GM21423 (cell line): ENCODE data around the gene GAS1.

Experiments used
- ATAC-seq: cut with Tn5 transposase; IDR thresholded peaks from one replicate; pipeline ENCODE4 v1.9.1; 2021; ENCODE audit warnings: mild to moderate bottlenecking, moderate library complexity; ENCODE audit not compliant: unreplicated experiment

Gene GAS1

GRCh38 chr9:86965636-86966395, 18.5 kb upstream of the GAS1 start:
- ATAC-seq = no peak

DNA sequence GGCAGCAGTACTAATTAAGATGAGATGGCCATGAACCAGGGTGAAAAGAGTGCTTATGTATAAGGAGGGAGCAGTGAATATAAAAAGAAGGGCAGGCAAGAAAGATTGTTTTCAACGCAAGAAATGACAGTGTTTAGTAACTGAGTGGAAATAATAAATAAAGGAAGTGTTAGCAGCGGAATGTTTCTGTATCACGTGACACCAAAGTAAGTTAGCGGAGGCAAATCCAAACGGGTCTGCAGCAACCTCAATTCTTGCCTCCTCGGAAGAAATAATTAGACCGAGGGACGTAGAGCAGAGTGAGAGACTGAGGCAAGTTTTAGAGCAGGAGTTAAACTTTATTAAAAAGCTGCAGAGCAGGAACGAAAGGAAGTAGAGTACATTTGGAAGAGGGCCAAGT, 15.4 kb upstream of the GAS1 start:
- ATAC-seq = no peak

DNA sequence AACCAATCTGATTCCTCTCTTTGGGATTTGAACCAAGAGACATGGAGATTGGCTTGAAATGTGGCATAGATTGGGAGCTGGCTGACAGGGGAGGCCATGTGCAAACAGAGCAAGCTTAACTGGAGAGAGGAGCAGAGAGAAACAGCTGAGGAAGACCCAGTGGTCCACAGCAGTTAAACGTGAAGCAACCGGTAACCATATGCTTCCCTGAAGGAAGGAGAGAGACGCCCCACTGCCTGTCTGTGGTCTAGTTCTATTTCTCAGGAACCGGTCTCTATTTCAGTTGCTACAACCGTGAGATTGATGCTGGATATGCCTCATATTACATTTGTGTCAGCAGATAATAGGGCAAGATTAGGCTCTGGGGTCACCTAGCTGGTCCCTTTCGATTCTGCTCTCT, 13.6 kb upstream of the GAS1 start:
- ATAC-seq = no peak

GRCh38 chr9:86958203-86958602, 10.9 kb upstream of the GAS1 start:
- no peak for ATAC-seq

- no peak for ATAC-seq
These were observed 8.3 kb upstream of the GAS1 start for GRCh38 chr9:86955561-86955960.

DNA sequence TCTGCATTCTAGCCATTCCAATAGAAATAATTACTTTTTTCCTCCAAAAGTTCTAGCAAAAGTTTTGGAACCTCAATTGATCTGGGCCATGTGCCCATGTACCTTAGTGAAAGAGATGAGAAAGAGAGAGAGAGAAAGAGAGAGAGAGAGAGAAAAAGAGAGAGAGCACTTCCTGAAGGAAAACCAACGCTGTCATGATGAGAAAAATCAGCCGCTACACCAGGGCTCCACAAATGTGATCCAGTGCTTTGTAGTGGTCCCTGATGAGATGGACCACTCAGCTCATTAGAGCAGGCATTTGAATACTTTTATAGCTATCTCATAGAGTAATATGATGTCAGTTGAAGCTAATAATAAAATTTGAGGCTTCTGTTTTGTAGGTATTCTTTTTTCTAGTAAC, 7.7 kb upstream of the GAS1 start:
- no peak for ATAC-seq

GRCh38 chr9:86953181-86953580, 5.9 kb upstream of the GAS1 start:
- no peak for ATAC-seq

DNA sequence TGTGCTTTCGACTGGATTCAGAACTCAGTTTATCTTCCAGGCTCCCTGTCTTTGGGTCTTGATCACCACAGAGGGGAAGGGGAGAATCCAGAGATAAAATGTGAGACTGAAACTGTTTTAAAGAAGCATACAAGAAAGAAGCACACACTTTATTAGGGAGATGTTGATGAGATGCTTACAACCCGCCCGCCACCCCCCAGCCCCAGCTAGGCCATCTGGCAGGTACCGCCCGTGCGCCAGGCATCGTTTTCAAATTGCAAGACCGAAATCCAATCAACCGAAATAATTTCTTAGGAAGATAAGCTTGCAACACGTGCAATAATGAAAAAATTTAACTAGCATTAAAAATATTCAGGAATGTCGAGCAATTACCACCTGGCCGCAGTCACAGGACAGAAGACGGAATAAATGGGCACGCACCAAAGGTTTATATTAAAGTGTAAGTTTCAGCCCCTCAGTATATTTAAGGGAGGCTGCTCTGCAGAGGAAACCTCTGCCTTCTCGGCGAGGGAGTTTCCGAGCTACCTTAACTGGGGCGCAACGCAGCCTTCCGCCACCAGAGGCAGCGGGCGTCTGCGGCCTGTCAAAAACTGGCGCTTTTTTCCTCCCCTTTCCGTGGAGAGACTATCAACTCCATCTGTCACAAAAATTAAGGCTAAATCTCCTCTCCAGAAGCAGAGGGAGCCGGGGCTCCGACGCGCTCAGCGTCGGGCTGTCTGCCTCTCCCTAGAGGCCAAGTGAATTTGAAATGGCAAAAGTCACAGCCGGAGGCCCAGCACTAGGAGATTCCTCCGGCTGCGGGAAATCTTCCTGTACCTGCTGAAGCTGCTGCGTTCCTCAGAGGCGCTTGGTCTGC, 996 bp upstream of the GAS1 start:
- peak; percentile 69 for ATAC-seq

DNA sequence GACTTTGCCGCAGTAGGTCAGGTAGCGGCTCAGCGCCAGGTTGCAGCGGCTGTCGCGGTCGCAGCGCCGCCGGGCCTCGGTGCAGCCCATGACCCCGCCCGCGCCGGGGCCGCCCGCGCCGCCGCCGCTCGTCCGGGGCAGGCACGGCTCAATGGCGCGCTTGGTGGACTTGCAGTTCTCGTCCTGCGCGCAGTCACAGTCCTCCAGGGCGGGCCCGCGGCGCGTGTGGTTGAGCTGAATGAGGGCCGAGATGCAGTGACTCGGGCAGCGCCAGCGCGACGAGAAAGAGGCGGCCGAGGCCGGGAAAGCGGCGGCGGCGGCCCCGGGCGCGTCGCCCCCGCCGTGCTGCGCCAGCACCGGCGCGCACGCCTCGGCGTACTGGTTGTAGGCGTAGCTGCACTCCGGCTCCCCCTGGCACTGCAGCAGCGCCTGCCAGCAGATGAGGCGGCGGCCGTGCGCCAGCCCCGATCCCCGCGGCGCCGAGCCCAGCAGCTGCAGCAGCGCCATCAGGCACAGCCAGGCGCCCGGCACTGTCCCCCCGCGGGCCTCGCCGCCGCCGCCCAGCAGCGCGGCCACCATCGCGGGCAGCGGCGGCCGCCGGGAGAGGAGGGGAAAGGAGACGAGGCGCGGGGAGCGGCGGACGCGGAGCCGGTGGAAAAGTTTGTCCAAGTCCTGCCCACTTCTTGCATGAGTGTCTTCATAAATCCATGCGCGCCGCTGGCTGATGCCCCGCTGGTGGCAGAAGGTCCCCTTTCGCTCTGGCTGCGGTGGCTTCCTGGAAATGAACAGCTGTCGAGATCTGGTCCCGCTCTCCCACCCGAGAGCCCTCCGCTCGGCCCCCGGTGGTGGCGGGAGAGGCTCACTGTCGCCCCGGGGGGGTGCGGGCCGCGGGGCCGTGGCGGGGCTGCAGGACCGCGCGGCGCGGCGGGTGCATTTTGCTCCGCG, 833 bp downstream of the GAS1 start:
- ATAC-seq = peak; percentile 40

DNA sequence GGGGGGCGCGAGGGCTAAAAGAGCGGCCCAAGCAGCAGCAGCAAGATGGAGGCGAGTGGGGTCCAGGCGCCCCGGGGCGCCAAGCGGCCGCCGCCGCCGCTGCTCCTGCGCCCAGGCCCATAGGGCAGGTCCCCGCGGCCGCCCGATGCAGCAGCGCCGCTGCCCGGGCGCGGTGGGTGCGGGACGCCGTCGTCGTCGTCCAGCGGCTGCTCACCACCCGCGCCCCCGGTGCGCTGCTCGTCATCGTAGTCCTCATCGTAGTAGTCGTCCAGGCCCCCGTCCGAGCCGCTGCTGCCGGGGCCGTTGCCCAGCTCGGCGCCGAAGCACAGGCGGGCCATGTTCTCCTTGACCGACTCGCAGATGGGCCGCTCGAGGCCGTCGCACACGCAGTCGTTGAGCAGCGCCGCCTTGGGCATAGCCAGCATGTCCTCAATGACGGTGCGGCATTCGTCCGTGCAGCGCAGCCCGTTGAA, 1.5 kb downstream of the GAS1 start:
- ATAC-seq = no peak

DNA sequence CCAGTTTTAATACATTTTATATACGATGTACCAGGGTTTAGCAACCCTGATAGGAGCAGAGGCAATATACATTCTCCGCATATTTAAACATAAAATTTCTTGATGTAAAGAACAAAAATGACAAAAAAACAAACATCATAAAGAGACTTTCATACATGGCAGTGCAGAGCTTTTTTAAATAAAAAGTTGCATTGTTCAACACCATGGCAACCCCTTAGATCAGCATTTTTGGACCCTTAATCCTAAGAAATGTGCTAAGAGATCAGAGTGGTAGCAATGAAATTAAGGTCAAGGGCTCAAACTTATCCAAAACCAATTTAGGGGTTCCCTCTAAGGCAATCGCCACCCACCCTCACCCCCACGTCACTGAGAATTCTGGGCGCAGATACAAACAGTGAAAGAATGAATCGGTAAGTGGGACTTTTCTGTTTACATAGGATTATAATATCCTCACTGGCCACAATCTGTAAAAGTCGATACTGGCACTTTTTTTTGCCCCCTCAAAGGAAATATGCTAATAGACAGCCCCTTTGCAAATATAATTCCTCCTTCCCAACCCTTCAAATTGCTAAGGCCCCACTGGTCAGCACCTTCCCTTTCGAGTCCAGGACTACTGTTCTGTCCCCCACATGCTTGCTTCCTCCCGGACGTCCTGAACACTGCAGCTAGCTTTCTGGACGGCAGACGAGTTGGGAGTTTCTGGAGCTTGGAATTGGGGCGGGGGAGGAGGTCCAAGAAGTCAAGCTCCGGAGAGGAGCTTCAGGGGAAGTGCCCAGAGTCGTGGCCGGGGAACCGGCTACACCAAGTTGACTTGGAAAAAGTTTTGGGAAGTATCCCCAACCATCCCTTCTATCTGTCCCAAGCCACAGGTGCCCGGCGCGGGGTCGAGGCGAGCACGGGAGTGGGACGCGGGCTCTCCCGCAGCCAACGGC, 2.2 kb downstream of the GAS1 start:
- no peak for ATAC-seq

GRCh38 chr9:86943201-86944113, 3.8 kb downstream of the GAS1 start:
- no peak for ATAC-seq

DNA sequence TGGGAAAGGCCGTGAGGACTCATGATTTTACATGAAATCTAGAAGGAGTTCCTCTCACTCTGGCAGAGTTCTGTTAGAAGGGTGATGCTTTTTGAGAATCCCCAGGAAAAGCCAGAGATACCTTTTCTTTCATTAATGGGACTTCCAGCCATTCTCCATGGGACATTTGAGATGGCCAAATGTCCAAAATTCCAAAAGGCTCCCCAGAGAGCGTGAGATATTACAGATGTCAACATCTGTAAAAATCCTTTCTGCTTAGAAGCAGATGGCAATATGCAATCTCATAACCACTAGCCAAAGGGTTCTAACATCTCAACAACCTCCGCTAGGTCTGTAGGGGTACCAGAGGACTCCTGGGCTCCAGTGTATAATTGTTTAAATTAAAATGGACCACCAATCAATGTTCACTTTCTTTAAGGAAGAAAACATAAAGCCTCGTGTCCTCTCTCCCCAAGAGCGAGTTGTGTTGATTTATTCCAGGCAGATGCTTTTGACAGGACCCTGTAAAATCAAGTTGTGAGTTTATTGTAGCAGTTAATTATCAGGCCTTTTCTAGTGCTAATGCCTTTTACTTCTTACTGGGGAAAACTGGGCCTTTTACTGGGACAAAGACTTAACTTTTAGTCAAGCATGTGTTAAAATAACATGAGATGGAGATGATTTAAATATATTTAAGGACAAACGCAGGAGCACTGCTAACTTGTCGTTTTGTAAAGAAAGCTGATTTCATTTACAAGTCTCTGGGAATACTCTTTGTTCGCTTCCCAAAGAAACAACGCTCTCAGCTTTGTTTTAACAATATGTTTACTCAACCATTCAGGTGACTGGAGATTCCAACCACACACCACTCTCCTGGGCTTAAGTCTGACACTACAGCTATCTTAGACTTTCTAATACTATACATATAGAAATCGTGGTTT, 4.8 kb downstream of the GAS1 start:
- no peak for ATAC-seq

GRCh38 chr9:86941197-86941596, 6.1 kb downstream of the GAS1 start:
- ATAC-seq = no peak

- no peak for ATAC-seq
These were observed 6.5 kb downstream of the GAS1 start for GRCh38 chr9:86940774-86941173.

- ATAC-seq = no peak
These were observed 7.4 kb downstream of the GAS1 start for GRCh38 chr9:86939891-86940290.

DNA sequence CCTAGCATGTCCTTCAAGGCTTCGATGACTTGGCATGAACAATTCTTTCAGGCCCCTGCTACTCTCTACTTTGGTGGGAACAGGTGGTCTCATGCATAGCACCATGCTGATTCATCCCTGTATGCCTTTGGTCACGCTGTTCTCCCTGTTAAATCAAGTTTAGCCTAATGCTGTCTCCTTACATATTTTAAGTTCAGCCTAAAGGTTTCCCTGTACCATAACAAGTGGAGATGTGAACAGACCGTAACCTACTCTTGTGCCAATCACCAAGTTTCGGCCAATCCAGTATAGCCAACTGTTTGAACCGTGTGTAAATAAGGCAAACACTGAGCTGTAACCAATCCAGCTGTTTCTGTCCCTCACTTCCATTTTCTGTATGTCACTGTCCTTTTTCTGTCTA, 8.0 kb downstream of the GAS1 start:
- no peak for ATAC-seq

DNA sequence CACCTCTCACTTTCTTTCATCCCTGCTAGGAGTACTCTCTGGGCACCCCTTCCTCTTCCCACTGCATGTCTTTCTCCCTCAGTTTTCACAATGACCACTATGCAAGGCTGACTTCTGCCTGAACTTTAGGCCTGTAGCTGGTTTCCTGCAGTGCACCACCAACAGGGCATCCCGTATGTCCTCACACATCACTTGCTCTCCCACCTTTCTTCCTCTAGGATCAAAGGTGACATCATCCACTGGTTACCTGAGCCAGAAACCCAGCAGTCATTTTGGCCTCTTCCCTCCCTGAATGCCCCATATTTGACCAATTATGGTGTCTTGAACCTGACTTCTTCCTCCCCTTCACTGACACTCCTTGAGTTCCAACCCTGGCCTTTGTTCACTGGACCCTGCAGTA, 8.5 kb downstream of the GAS1 start:
- no peak for ATAC-seq
